HepG2 (cell line): Measurements from ENCODE around the gene MKX. TPM values are rescaled to one million over a fixed set of nuclear protein-coding genes. Genes with fewer than 3 reads are reported as not detected.

Experiments used
- ATAC-seq: fragments of 200-7000 bp; cut with Tn5 transposase; 3 replicates; pipeline ENCODE4 v1.9.1; 2020; ENCODE audit warnings: mild to moderate bottlenecking, moderate library complexity
- BruUV-seq: library from RNA; stranded (reverse); fragments of 400-500 nt; replicated peaks from 2 replicates; lab custom pipeline; 2021; lab: Mats Ljungman, UMichigan
- CTCF ChIA-PET: fragments of 300-600 bp; formaldehyde crosslinking; extraction: SDS; loops from one replicate; lab custom pipeline; 2021; ENCODE audit warnings: low total read pairs, inconsistent platforms, low intra/inter-chr PET ratio; lab: Yijun Ruan, JAX
- POLR2A ChIA-PET: fragments of 350-600 bp; sonication (Branson Sonifier 250); formaldehyde crosslinking; loops from one replicate; lab custom pipeline; 2020; ENCODE audit warnings: antibody characterized with exemption, inconsistent platforms; lab: Yijun Ruan, JAX
- DNase-seq: peaks from one replicate; pipeline ENCODE4 v3.0.0-alpha.2; 2015; ENCODE audit warnings: low spot score
- FAIRE-seq: peaks from 3 replicates; lab custom pipeline; 2011; peaks lifted over from hg19 to GRCh38; lab: Jason Lieb, UNC
- H2AFZ ChIP-seq: one replicate; pipeline ENCODE4 v1.6.1; 2011; ENCODE audit warnings: low read length, inconsistent platforms
- H3K27ac ChIP-seq: fragments of 300-600 bp; 3 replicates; pipeline ENCODE4 v1.8.0; 2011; ENCODE audit warnings: mixed run types, mild to moderate bottlenecking, mixed read lengths, low read length, inconsistent platforms; ENCODE audit not compliant: insufficient read depth; ENCODE audit errors: extremely low read length
- H3K27me3 ChIP-seq, 2 experiments: fragments of 200-600 bp in 1 of 2; 2 replicates in 1 of 2; 3 replicates in 1 of 2; pipeline versions ENCODE4 v1.6.0 to v1.8.0; 2011; ENCODE audit warnings: low read length in 2 of 2, mild to moderate bottlenecking in 2 of 2, moderate library complexity in 2 of 2, inconsistent platforms in 1 of 2; ENCODE audit not compliant: insufficient read depth in 2 of 2, control insufficient read depth in 1 of 2
- H3K36me3 ChIP-seq, 2 experiments: fragments of 200-600 bp in 1 of 2; replicated peaks in 1 of 2; 2 replicates in 1 of 2; 3 replicates in 1 of 2; pipeline versions ENCODE4 v1.5.1 to v1.8.0; 2011; ENCODE audit warnings: low read length in 2 of 2, inconsistent platforms in 1 of 2; ENCODE audit not compliant: insufficient read depth in 2 of 2, control insufficient read depth in 1 of 2
- H3K4me1 ChIP-seq: 2 replicates; pipeline ENCODE4 v1.5.1; 2012; ENCODE audit warnings: low read length, inconsistent platforms; ENCODE audit not compliant: insufficient read depth
- H3K4me2 ChIP-seq: 2 replicates; pipeline ENCODE4 v1.6.0; 2011; ENCODE audit warnings: low read depth, low read length, inconsistent platforms
- H3K4me3 ChIP-seq, 3 experiments: fragments of 200-600 bp in 1 of 3; sonication (generic), shearing (Covaris generic) in 1 of 3; replicated peaks in 1 of 3; 2 replicates each; pipeline ENCODE4 v1.5.1; 2011 to 2016; ENCODE audit warnings: low read length in 3 of 3, inconsistent platforms in 2 of 3, low read depth in 2 of 3, mild to moderate bottlenecking in 2 of 3, control low read depth in 1 of 3, mixed read lengths in 1 of 3; ENCODE audit not compliant: insufficient read depth in 1 of 3
- H3K79me2 ChIP-seq: one replicate; pipeline ENCODE4 v1.6.1; 2011; ENCODE audit warnings: low read length, inconsistent platforms; ENCODE audit not compliant: insufficient read depth
- H3K9ac ChIP-seq: 2 replicates; pipeline ENCODE4 v1.6.0; 2011; ENCODE audit warnings: mild to moderate bottlenecking, low read depth, low read length, inconsistent platforms; ENCODE audit not compliant: insufficient read depth
- H3K9me3 ChIP-seq: 2 replicates; pipeline ENCODE4 v1.5.1; 2012; ENCODE audit warnings: mild to moderate bottlenecking, low read length
- H4K20me1 ChIP-seq: 2 replicates; pipeline ENCODE4 v1.6.0; 2011; ENCODE audit warnings: inconsistent platforms, mild to moderate bottlenecking, low read length, moderate library complexity; ENCODE audit not compliant: insufficient read depth
- AKAP8 ChIP-seq: sonication (generic); formaldehyde crosslinking; IDR thresholded peaks from 2 replicates; pipeline ENCODE4 v1.5.1; 2020; ENCODE audit warnings: mild to moderate bottlenecking, missing genetic modification reagents
- JDP2 ChIP-seq: sonication (generic); formaldehyde crosslinking; IDR thresholded peaks from 2 replicates; pipeline ENCODE4 v1.8.1; 2022; ENCODE audit warnings: missing genetic modification reagents, borderline replicate concordance
- MNT ChIP-seq: fragments of 450-650 bp; IDR thresholded peaks from 2 replicates; pipeline ENCODE4 v1.6.1; 2016
- SPEN ChIP-seq: sonication (generic); formaldehyde crosslinking; IDR thresholded peaks from 2 replicates; pipeline ENCODE4 v1.5.1; 2020; ENCODE audit warnings: low read depth, mild to moderate bottlenecking, missing genetic modification reagents
- SRSF1 ChIP-seq: fragments of 200-400 bp; formaldehyde crosslinking; optimal IDR thresholded peaks from 2 replicates; pipeline ENCODE3; 2017; ENCODE audit warnings: mild to moderate bottlenecking, low read depth, low read length, moderate library complexity
- THAP8 ChIP-seq: sonication (generic); formaldehyde crosslinking; IDR thresholded peaks from 2 replicates; pipeline ENCODE4 v1.5.1; 2020; ENCODE audit warnings: missing genetic modification reagents, mild to moderate bottlenecking, borderline replicate concordance
- UBTF ChIP-seq: sonication (generic); formaldehyde crosslinking; IDR thresholded peaks from 2 replicates; pipeline ENCODE4 v1.4.0; 2020; ENCODE audit warnings: mild to moderate bottlenecking, missing genetic modification reagents
- ZBTB44 ChIP-seq: sonication (generic); formaldehyde crosslinking; IDR thresholded peaks from 2 replicates; pipeline ENCODE4 v1.4.0; 2020; ENCODE audit warnings: missing genetic modification reagents
- ZNF383 ChIP-seq: sonication (generic); formaldehyde crosslinking; IDR thresholded peaks from 2 replicates; pipeline ENCODE4 v1.4.0; 2020; ENCODE audit warnings: missing genetic modification reagents, mild to moderate bottlenecking, borderline replicate concordance
- ZNF543 ChIP-seq: sonication (generic); formaldehyde crosslinking; IDR thresholded peaks from 2 replicates; pipeline ENCODE4 v1.4.0; 2020; ENCODE audit warnings: mild to moderate bottlenecking, missing genetic modification reagents
- ZNF572 ChIP-seq: sonication (generic); formaldehyde crosslinking; IDR thresholded peaks from 2 replicates; pipeline ENCODE4 v1.5.1; 2020; ENCODE audit warnings: mild to moderate bottlenecking, missing genetic modification reagents
- ZNF687 ChIP-seq: sonication (generic); formaldehyde crosslinking; IDR thresholded peaks from 2 replicates; pipeline ENCODE4 v1.5.1; 2020; ENCODE audit warnings: mild to moderate bottlenecking, missing genetic modification reagents, moderate library complexity
- ZNF879 ChIP-seq: sonication (generic); formaldehyde crosslinking; IDR thresholded peaks from 2 replicates; pipeline ENCODE4 v1.8.1; 2023; ENCODE audit warnings: missing genetic modification reagents
- WGBS: methylation state at CpG from one replicate; pipeline ENCODE4 v1.1.6; 2017; ENCODE audit warnings: low lambda C conversion rate; 5-methylcytosine and 5-hydroxymethylcytosine counted together
- in situ Hi-C: cut with HindIII; loops from 2 replicates; pipeline ENCODE4 v1.10.0; 2017; ENCODE audit warnings: low pct_unique_long_range_greater_than_20kb; ENCODE audit not compliant: extremely low pct_ligation_motif_present
- intact Hi-C: fragments of 100-400 bp; cut with micrococcal nuclease; formaldehyde crosslinking; loops from one replicate; pipeline ENCODE4 v1.10.0; 2022; ENCODE audit not compliant: unreplicated experiment
- polyA plus RNA-seq, 8 experiments: library from polyadenylated mRNA; depleted of rRNA in 3 of 8; stranded (reverse) in 7 of 8; unstranded in 1 of 8; fragments of >200 nt; fragmentation: Illumina TruSeq in 4 of 8; extraction: Trizol in 4 of 8; gene quantifications; 2 replicates each; pipeline versions ENCODE4 v1.2.1 to v1.2.3, GENCODE V29; 2011 to 2016; ENCODE audit warnings: low read depth in 4 of 8, missing spikeins in 1 of 8, mixed read lengths in 1 of 8; ENCODE audit not compliant: insufficient read depth in 1 of 8
- total RNA-seq, 5 experiments: library from RNA; depleted of rRNA; stranded (reverse); fragments of >200 nt; fragmentation: Illumina TruSeq; extraction: Trizol; gene quantifications; 2 replicates each; pipeline ENCODE4 v1.2.3, GENCODE V29; 2016; ENCODE audit warnings: low read depth in 1 of 5

MKX gene
- total and polyA plus RNA-seq, 2 of the 13 experiments (the other 11 are each of a cell fraction or from before 2014, with no cell fraction given): not detected

GRCh38 chr10:27660711-27661110, 84.9 kb downstream of the MKX start:
- POLR2A ChIA-PET: no interaction called here
- H3K36me3 ChIP-seq: no peaks in the 10 kb centered on the region
- peaks cover 3 to 27% of the 10 kb centered on the region in 2 experiments; a peak in 2 of 5 replicates for H3K27me3 ChIP-seq
- FAIRE-seq: no peak
- H2AFZ ChIP-seq: no peak overlapping the region
- no peaks in the 10 kb centered on the region for H3K79me2 ChIP-seq
- no peak overlapping the region for H3K4me2 ChIP-seq
- no peak overlapping the region for H3K27ac ChIP-seq
- no peaks in the 10 kb centered on the region for H3K4me1 ChIP-seq
- WGBS: 16% methylated on average over 4 of the region's 4 CpGs
- no peak overlapping the region for H3K4me3 ChIP-seq
- in situ Hi-C loops (no loop called here), intact Hi-C loops (no loop called here)
- no peak for DNase-seq
- H3K9me3 ChIP-seq: no peaks in the 10 kb centered on the region
- no peak overlapping the region for H3K9ac ChIP-seq
- BruUV-seq: no TSS peak
- ATAC-seq: no peak
- H4K20me1 ChIP-seq: no peaks in the 10 kb centered on the region
- CTCF ChIA-PET: no interaction called here
- TF ChIP-seq THAP8 (CRISPR knock-in tag): no peak
- no peak for TF ChIP-seq SRSF1
- no peak for TF ChIP-seq AKAP8 (CRISPR knock-in tag)
- TF ChIP-seq SPEN (CRISPR knock-in tag): no peak
- no peak for TF ChIP-seq MNT
- no peak for TF ChIP-seq JDP2 (CRISPR knock-in tag)
- TF ChIP-seq ZNF879: no peak
- TF ChIP-seq ZBTB44: no peak
- no peak for TF ChIP-seq ZNF572 (CRISPR knock-in tag)
- no peak for TF ChIP-seq ZNF687 (CRISPR knock-in tag)
- TF ChIP-seq UBTF: no peak
- TF ChIP-seq ZNF383 (CRISPR knock-in tag): no peak
- no peak for TF ChIP-seq ZNF543
